Lung (tissue), 12 donors: ENCODE data around the gene NPAS3. TPM values are rescaled to one million over a fixed set of nuclear protein-coding genes. Genes with fewer than 3 reads are reported as not detected.
A peak's percentile ranks its signal among the peaks of the same experiment; 100 is the strongest.

Source experiments
- ATAC-seq: fragments of 200-7000 bp; cut with Tn5 transposase; one replicate; pipeline ENCODE4 v1.9.1; 2020; ENCODE audit warnings: moderate number of reproducible peaks; ENCODE audit not compliant: insufficient read depth, low FRiP score
- DNase-seq, 3 donors: peaks; one replicate each; pipeline ENCODE4 v3.0.0-alpha.2; 2013 to 2017
- H3K27ac ChIP-seq, 2 donors: one replicate each; pipeline ENCODE4 v1.5.1; 2013; ENCODE audit warnings: mild to moderate bottlenecking in 2 of 2, moderate library complexity in 2 of 2, control low read depth in 1 of 2, inconsistent platforms in 1 of 2, low read depth in 1 of 2, low read length in 1 of 2
- H3K27me3 ChIP-seq, 3 donors: one replicate each; pipeline ENCODE4 v1.5.1; 2013; ENCODE audit warnings: low read length in 2 of 3; ENCODE audit not compliant: control insufficient read depth in 3 of 3, insufficient read depth in 3 of 3
- H3K36me3 ChIP-seq, 4 donors: one replicate each; pipeline ENCODE4 v1.5.1; 2013; ENCODE audit warnings: low read length in 4 of 4, mild to moderate bottlenecking in 1 of 4, moderate library complexity in 1 of 4; ENCODE audit not compliant: control insufficient read depth in 4 of 4, insufficient read depth in 4 of 4
- H3K4me1 ChIP-seq, 5 donors: one replicate each; pipeline ENCODE4 v1.5.1; 2013; ENCODE audit warnings: low read length in 5 of 5, mild to moderate bottlenecking in 2 of 5, moderate library complexity in 1 of 5; ENCODE audit not compliant: control insufficient read depth in 5 of 5, insufficient read depth in 5 of 5
- H3K4me3 ChIP-seq: one replicate; pipeline ENCODE4 v1.5.1; 2013; ENCODE audit warnings: mild to moderate bottlenecking, control low read depth, moderate library complexity
- H3K9ac ChIP-seq, 2 donors: one replicate each; pipeline ENCODE4 v1.5.1; 2013; ENCODE audit warnings: low read length in 2 of 2, control low read depth in 1 of 2; ENCODE audit not compliant: insufficient read depth in 1 of 2
- H3K9me3 ChIP-seq, 4 donors: one replicate each; pipeline ENCODE4 v1.5.1; 2013; ENCODE audit warnings: low read length in 3 of 4, mild to moderate bottlenecking in 1 of 4, moderate library complexity in 1 of 4; ENCODE audit not compliant: control insufficient read depth in 4 of 4, insufficient read depth in 3 of 4
- CTCF ChIP-seq: IDR thresholded peaks from 2 replicates; pipeline ENCODE4 v1.5.1; 2012; ENCODE audit warnings: mild to moderate bottlenecking; ENCODE audit errors: control extremely low read depth, extremely low read depth
- WGBS, 2 donors: extraction: QIAGEN DNeasy Blood & Tissue Kit; methylation state at CpG; one replicate each; pipeline ENCODE4 v1.1.7; 2013; 5-methylcytosine and 5-hydroxymethylcytosine counted together
- polyA plus RNA-seq, 2 donors: library from polyadenylated mRNA; stranded (reverse); fragments of 200-250 nt; gene quantifications; one replicate each; pipeline ENCODE4 v1.2.1, GENCODE V29; 2013
- total RNA-seq, 2 donors: library from RNA; depleted of rRNA in 1 of 2; stranded (reverse); fragments of >200 nt in 1 of 2; gene quantifications; one replicate each; pipeline ENCODE4 v1.2.1, GENCODE V29; 2014 to 2021
- donor health status: control.
- donor health status: control.
- donor health status: Bipolar disorder and iron deficiency.
- donor health status: healthy.
- donor health status: DM: yes; HTN: yes; CAD: no.

The NPAS3 gene
- total and polyA plus RNA-seq, 4 donors, result 0.13 to 0.48 (median 0.33) TPM

GRCh38 chr14:33441633-33442032 is 503.0 kb downstream of the NPAS3 start:
- 90 to 95% methylated on average over 4 of the region's 4 CpGs for WGBS, 2 donors
- no peak for TF ChIP-seq CTCF

GRCh38 chr14:33444136-33444535 is 505.5 kb downstream of the NPAS3 start:
- DNase-seq, result no peak
- Histone ChIP-seq H3K4me3 (no peak overlapping the region), H3K36me3 (no peaks in the 10 kb centered on the region), H3K27me3 (no peaks in the 10 kb centered on the region), H3K9me3 (no peaks in the 10 kb centered on the region), H3K9ac (no peak overlapping the region), H3K27ac (no peak overlapping the region), H3K4me1 (peaks cover 0 to 11% (median 6%) of the 10 kb centered on the region in 5 donors)
- ATAC-seq, result no peak
- TF ChIP-seq CTCF, result no peak
- WGBS, 2 donors, result 35 to 68% methylated on average over 3 of the region's 3 CpGs

More at GRCh38 chr14:33441633-33442032, 503.0 kb downstream of the NPAS3 start:
- no peak for DNase-seq
- no peak overlapping the region for H3K9ac ChIP-seq
- no peaks in the 10 kb centered on the region for H3K27me3 ChIP-seq
- no peaks in the 10 kb centered on the region for H3K9me3 ChIP-seq
- ATAC-seq, result no peak
- no peak overlapping the region for H3K27ac ChIP-seq
- no peaks in the 10 kb centered on the region for H3K4me1 ChIP-seq
- no peaks in the 10 kb centered on the region for H3K36me3 ChIP-seq
- no peak overlapping the region for H3K4me3 ChIP-seq

GRCh38 chr14:33449268-33449667 is 510.6 kb downstream of the NPAS3 start:
- H3K27me3 ChIP-seq, result no peaks in the 10 kb centered on the region
- ATAC-seq (no peak), DNase-seq (peak; percentile 46 to 89 (median 81))
- no peak for TF ChIP-seq CTCF
- WGBS, 2 donors, result 42 to 43% methylated on average over 2 of the region's 2 CpGs
- H3K9me3 ChIP-seq, result no peaks in the 10 kb centered on the region
- H3K36me3 ChIP-seq, result no peaks in the 10 kb centered on the region
- H3K27ac ChIP-seq, result no peak overlapping the region
- H3K4me1 ChIP-seq, result peaks cover 0 to 35% (median 12%) of the 10 kb centered on the region in 5 donors
- no peak overlapping the region for H3K9ac ChIP-seq
- no peak overlapping the region for H3K4me3 ChIP-seq

GRCh38 chr14:33449703-33450395 is 511.2 kb downstream of the NPAS3 start:
- Histone ChIP-seq H3K9me3 (no peaks in the 10 kb centered on the region), H3K27me3 (no peaks in the 10 kb centered on the region), H3K4me3 (no peak overlapping the region), H3K27ac (no peak overlapping the region), H3K4me1 (peaks cover 0 to 36% (median 12%) of the 10 kb centered on the region in 5 donors), H3K9ac (no peak overlapping the region), H3K36me3 (no peaks in the 10 kb centered on the region)
- DNase-seq (peak; percentile 71 to 94 (median 92)), ATAC-seq (no peak)
- TF ChIP-seq CTCF, result no peak
- WGBS, 2 donors, result 76 to 86% methylated on average over 11 of the region's 11 CpGs
